Liver (tissue), 9 donors: Measurements from ENCODE around the gene TMEM39B. TPM values are rescaled to one million over a fixed set of nuclear protein-coding genes. Genes with fewer than 3 reads are reported as not detected.

ENCODE experiments used
- DNase-seq: peaks from one replicate; pipeline ENCODE4 v3.0.0-alpha.2; 2017; ENCODE audit warnings: low spot score
- H3K27ac ChIP-seq, 2 donors: one replicate each; pipeline ENCODE4 v1.7.0; 2013; ENCODE audit warnings: inconsistent platforms in 2 of 2, low read length in 2 of 2, control low read depth in 1 of 2, low read depth in 1 of 2, mild to moderate bottlenecking in 1 of 2
- H3K27me3 ChIP-seq, 4 donors: one replicate each; pipeline versions ENCODE4 v1.6.1 to v1.7.0; 2013; ENCODE audit warnings: low read length in 3 of 4, inconsistent platforms in 1 of 4, mild to moderate bottlenecking in 1 of 4, moderate library complexity in 1 of 4; ENCODE audit not compliant: control insufficient read depth in 4 of 4, insufficient read depth in 4 of 4
- H3K36me3 ChIP-seq, 4 donors: one replicate each; pipeline versions ENCODE4 v1.6.1 to v1.7.0; 2013; ENCODE audit warnings: low read length in 3 of 4, mild to moderate bottlenecking in 3 of 4, low read depth in 1 of 4, moderate library complexity in 1 of 4; ENCODE audit not compliant: control insufficient read depth in 4 of 4, insufficient read depth in 3 of 4
- H3K4me1 ChIP-seq, 4 donors: one replicate each; pipeline versions ENCODE4 v1.6.1 to v1.7.0; 2013; ENCODE audit warnings: low read length in 3 of 4, mild to moderate bottlenecking in 3 of 4, moderate library complexity in 1 of 4; ENCODE audit not compliant: control insufficient read depth in 4 of 4, insufficient read depth in 4 of 4
- H3K4me3 ChIP-seq, 3 donors: one replicate each; pipeline versions ENCODE4 v1.6.1 to v1.7.0; 2013; ENCODE audit warnings: low read length in 3 of 3, control low read depth in 1 of 3, low read depth in 1 of 3, mild to moderate bottlenecking in 1 of 3
- H3K9ac ChIP-seq, 2 donors: one replicate each; pipeline ENCODE4 v1.7.0; 2013; ENCODE audit warnings: low read length in 2 of 2, mild to moderate bottlenecking in 2 of 2, moderate library complexity in 2 of 2, control low read depth in 1 of 2, low read depth in 1 of 2
- H3K9me3 ChIP-seq, 4 donors: one replicate each; pipeline versions ENCODE4 v1.6.1 to v1.7.0; 2013; ENCODE audit warnings: low read length in 3 of 4; ENCODE audit not compliant: control insufficient read depth in 4 of 4
- EGR1 ChIP-seq, 2 donors: IDR thresholded peaks; 2 replicates each; pipeline ENCODE4 v1.6.1; 2016 to 2018; ENCODE audit warnings: antibody characterized with exemption in 2 of 2, low read depth in 2 of 2
- FOXA1 ChIP-seq: IDR thresholded peaks from 2 replicates; pipeline ENCODE4 v1.6.1; 2016; ENCODE audit warnings: antibody characterized with exemption
- FOXA2 ChIP-seq: IDR thresholded peaks from 2 replicates; pipeline ENCODE4 v1.6.1; 2016; ENCODE audit warnings: antibody characterized with exemption
- GABPA ChIP-seq, 2 donors: IDR thresholded peaks in 1 of 2; conservative IDR thresholded peaks in 1 of 2; 2 replicates each; pipeline ENCODE4 v1.6.1; 2016; ENCODE audit warnings: antibody characterized with exemption in 2 of 2, mild to moderate bottlenecking in 1 of 2, moderate library complexity in 1 of 2
- HNF4A ChIP-seq, 2 donors: conservative IDR thresholded peaks; 2 replicates each; pipeline ENCODE4 v1.6.1; 2016; ENCODE audit warnings: antibody characterized with exemption in 2 of 2, mild to moderate bottlenecking in 2 of 2
- HNF4G ChIP-seq: IDR thresholded peaks from 2 replicates; pipeline ENCODE4 v1.6.1; 2016; ENCODE audit warnings: antibody characterized with exemption
- JUND ChIP-seq, 2 donors: IDR thresholded peaks; 2 replicates each; pipeline ENCODE4 v1.6.1; 2016; ENCODE audit warnings: antibody characterized with exemption in 2 of 2
- NR2F2 ChIP-seq: IDR thresholded peaks from 2 replicates; pipeline ENCODE4 v1.6.1; 2016; ENCODE audit warnings: antibody characterized with exemption
- RAD21 ChIP-seq, 2 donors: IDR thresholded peaks; 2 replicates each; pipeline ENCODE4 v1.6.1; 2016; ENCODE audit warnings: antibody characterized with exemption in 2 of 2, mild to moderate bottlenecking in 2 of 2
- RXRA ChIP-seq, 2 donors: IDR thresholded peaks; 2 replicates each; pipeline ENCODE4 v1.6.1; 2017 to 2018; ENCODE audit warnings: antibody characterized with exemption in 2 of 2, mild to moderate bottlenecking in 1 of 2
- SP1 ChIP-seq: IDR thresholded peaks from 2 replicates; pipeline ENCODE4 v1.6.1; 2018; ENCODE audit warnings: antibody characterized with exemption, mild to moderate bottlenecking
- YY1 ChIP-seq: IDR thresholded peaks from 2 replicates; pipeline ENCODE4 v1.6.1; 2016; ENCODE audit warnings: antibody characterized with exemption, mild to moderate bottlenecking
- WGBS: extraction: QIAGEN DNeasy Blood & Tissue Kit; methylation state at CpG from one replicate; pipeline ENCODE4 v1.1.7; 2013; 5-methylcytosine and 5-hydroxymethylcytosine counted together
- polyA plus RNA-seq, 2 donors: library from polyadenylated mRNA; stranded (reverse) in 1 of 2; unstranded in 1 of 2; fragments of 200-250 nt in 1 of 2; fragments of >200 nt in 1 of 2; fragmentation: Nextera tagmentation in 1 of 2; extraction: Ambion mirVana in 1 of 2; gene quantifications; one replicate each; pipeline versions ENCODE4 v1.2.1 to v1.2.3, GENCODE V29; 2013 to 2015
- total RNA-seq, 2 donors: library from RNA; depleted of rRNA; stranded (reverse); fragments of >200 nt; gene quantifications; one replicate each; pipeline ENCODE4 v1.2.3, GENCODE V29; 2014
- TF ChIP-seq, protein P1 (sequence below): fragments of 150-350 bp; IDR thresholded peaks from 2 replicates; pipeline ENCODE4 v1.5.1; 2017; ENCODE audit warnings: improper control_type of control experiment, low read depth, low read length; ENCODE audit not compliant: missing input control
- TF ChIP-seq, protein P2 (sequence below): IDR thresholded peaks from 2 replicates; pipeline ENCODE4 v1.6.1; 2016; ENCODE audit warnings: antibody characterized with exemption, mild to moderate bottlenecking
- TF ChIP-seq, protein P3 (sequence below): IDR thresholded peaks from 2 replicates; pipeline ENCODE4 v1.6.1; 2016; ENCODE audit warnings: antibody characterized with exemption
- donor health status: healthy.
- donor health status: healthy.
- donor health status: healthy.
- donor health status: healthy.
- donor health status: healthy.

Gene TMEM39B
- total and polyA plus RNA-seq, 4 donors = 3.0 to 8.1 (median 5.9) TPM

DNA sequence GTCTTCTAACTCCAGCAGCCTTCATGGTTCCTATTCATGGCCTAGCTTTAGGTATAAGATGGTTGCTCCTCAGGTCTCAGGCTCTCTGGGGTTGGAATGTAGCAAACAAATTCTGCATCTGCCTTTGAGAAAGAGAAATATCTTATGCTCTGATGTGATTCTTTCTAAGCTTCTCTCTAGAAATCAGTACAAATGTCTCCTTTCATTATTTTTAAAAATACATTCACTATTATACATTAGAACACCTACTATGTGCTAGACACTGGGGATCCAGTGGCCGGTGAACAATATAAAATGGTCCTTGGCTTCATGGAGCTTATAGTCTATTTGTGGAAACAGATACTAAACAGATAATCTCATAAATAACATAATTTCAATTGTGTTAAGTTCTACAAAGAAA lies 16.1 kb upstream of the TMEM39B start (continued):
- no peak for TF ChIP-seq YY1
- TF ChIP-seq EGR1 (IDR thresholded peaks at IDR 0.05; ENCODE audit: low read depth in 2 of 2) = no peak

DNA sequence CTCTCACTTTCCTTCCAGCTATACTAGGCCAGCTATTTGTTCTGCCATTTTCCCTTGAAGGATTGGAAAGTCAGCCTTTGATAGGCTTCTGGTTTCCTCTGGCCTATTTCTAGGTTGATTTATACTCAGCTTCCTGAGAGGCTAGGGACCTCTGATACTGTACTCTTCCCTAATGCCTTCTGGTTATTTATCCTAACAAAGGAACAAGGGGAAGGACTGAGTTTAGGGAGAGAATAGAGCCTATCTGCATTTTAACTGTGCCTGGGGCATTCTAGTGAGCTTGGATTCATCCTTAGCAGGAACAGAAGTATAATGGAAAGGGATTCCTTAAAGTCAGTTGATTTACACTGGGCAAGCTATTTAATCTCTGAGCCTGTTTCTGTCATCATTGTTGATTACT lies 11.8 kb upstream of the TMEM39B start:
- TF ChIP-seq, protein P1, sequence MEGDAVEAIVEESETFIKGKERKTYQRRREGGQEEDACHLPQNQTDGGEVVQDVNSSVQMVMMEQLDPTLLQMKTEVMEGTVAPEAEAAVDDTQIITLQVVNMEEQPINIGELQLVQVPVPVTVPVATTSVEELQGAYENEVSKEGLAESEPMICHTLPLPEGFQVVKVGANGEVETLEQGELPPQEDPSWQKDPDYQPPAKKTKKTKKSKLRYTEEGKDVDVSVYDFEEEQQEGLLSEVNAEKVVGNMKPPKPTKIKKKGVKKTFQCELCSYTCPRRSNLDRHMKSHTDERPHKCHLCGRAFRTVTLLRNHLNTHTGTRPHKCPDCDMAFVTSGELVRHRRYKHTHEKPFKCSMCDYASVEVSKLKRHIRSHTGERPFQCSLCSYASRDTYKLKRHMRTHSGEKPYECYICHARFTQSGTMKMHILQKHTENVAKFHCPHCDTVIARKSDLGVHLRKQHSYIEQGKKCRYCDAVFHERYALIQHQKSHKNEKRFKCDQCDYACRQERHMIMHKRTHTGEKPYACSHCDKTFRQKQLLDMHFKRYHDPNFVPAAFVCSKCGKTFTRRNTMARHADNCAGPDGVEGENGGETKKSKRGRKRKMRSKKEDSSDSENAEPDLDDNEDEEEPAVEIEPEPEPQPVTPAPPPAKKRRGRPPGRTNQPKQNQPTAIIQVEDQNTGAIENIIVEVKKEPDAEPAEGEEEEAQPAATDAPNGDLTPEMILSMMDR = no peak
- TF ChIP-seq YY1 = no peak
- TF ChIP-seq, protein P2, sequence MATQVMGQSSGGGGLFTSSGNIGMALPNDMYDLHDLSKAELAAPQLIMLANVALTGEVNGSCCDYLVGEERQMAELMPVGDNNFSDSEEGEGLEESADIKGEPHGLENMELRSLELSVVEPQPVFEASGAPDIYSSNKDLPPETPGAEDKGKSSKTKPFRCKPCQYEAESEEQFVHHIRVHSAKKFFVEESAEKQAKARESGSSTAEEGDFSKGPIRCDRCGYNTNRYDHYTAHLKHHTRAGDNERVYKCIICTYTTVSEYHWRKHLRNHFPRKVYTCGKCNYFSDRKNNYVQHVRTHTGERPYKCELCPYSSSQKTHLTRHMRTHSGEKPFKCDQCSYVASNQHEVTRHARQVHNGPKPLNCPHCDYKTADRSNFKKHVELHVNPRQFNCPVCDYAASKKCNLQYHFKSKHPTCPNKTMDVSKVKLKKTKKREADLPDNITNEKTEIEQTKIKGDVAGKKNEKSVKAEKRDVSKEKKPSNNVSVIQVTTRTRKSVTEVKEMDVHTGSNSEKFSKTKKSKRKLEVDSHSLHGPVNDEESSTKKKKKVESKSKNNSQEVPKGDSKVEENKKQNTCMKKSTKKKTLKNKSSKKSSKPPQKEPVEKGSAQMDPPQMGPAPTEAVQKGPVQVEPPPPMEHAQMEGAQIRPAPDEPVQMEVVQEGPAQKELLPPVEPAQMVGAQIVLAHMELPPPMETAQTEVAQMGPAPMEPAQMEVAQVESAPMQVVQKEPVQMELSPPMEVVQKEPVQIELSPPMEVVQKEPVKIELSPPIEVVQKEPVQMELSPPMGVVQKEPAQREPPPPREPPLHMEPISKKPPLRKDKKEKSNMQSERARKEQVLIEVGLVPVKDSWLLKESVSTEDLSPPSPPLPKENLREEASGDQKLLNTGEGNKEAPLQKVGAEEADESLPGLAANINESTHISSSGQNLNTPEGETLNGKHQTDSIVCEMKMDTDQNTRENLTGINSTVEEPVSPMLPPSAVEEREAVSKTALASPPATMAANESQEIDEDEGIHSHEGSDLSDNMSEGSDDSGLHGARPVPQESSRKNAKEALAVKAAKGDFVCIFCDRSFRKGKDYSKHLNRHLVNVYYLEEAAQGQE = no peak
- no peaks in the 10 kb centered on the region for H3K4me1 ChIP-seq
- peaks cover under 1 to 31% (median 26%) of the 10 kb centered on the region in 4 donors for H3K36me3 ChIP-seq
- no peaks in the 10 kb centered on the region for H3K27me3 ChIP-seq
- DNase-seq = no peak
- H3K27ac ChIP-seq = no peak overlapping the region
- H3K9me3 ChIP-seq = no peaks in the 10 kb centered on the region
- no peak overlapping the region for H3K9ac ChIP-seq
- H3K4me3 ChIP-seq = no peak overlapping the region

DNA sequence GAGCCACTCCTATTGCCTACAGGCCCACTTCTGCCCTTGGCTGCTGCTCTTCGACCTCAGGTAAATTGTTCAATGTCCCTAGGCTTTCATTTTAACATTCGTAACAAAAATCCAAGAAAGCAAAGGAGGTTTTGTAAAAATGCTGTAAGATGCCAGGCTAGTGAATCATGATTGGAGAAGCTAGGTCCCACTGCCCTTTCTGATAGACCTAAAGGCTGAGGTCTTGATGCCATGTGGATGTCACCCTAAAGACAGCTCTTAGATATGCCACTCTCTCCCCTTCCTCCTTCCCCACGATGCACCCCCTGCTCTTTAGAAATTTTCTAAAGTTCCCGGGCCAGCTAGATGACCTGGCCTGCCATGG lies 9.9 kb upstream of the TMEM39B start:
- peaks cover 0 to 30% (median 24%) of the 10 kb centered on the region in 4 donors for H3K36me3 ChIP-seq
- H3K27ac ChIP-seq = no peak overlapping the region
- no peak overlapping the region for H3K9ac ChIP-seq
- 90% methylated on average over 4 of the region's 4 CpGs for WGBS
- no peak for TF ChIP-seq SP1
- TF ChIP-seq NR2F2 = no peak
- TF ChIP-seq FOXA1 = no peak
- no peak for TF ChIP-seq JUND (IDR thresholded peaks at IDR 0.05)
- TF ChIP-seq RAD21 (IDR thresholded peaks at IDR 0.05) = no peak
- TF ChIP-seq GABPA (IDR thresholded peaks at IDR 0.05 in 1 of 2, conservative IDR thresholded peaks at IDR 0.05 in 1 of 2) = no peak
- TF ChIP-seq, protein P1 = no peak
- TF ChIP-seq EGR1 (IDR thresholded peaks at IDR 0.05; ENCODE audit: low read depth in 2 of 2) = no peak
- TF ChIP-seq HNF4G = no peak
- TF ChIP-seq, protein P3, sequence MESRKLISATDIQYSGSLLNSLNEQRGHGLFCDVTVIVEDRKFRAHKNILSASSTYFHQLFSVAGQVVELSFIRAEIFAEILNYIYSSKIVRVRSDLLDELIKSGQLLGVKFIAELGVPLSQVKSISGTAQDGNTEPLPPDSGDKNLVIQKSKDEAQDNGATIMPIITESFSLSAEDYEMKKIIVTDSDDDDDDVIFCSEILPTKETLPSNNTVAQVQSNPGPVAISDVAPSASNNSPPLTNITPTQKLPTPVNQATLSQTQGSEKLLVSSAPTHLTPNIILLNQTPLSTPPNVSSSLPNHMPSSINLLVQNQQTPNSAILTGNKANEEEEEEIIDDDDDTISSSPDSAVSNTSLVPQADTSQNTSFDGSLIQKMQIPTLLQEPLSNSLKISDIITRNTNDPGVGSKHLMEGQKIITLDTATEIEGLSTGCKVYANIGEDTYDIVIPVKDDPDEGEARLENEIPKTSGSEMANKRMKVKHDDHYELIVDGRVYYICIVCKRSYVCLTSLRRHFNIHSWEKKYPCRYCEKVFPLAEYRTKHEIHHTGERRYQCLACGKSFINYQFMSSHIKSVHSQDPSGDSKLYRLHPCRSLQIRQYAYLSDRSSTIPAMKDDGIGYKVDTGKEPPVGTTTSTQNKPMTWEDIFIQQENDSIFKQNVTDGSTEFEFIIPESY = no peak
- TF ChIP-seq, protein P2 = no peak
- no peak for TF ChIP-seq FOXA2
- no peak for TF ChIP-seq RXRA (IDR thresholded peaks at IDR 0.05)
- TF ChIP-seq HNF4A (conservative IDR thresholded peaks at IDR 0.05) = no peak
- peaks cover 0 to 8% (median 5%) of the 10 kb centered on the region in 4 donors for H3K4me1 ChIP-seq
- no peak overlapping the region for H3K4me3 ChIP-seq
- H3K27me3 ChIP-seq = no peaks in the 10 kb centered on the region
- no peaks in the 10 kb centered on the region for H3K9me3 ChIP-seq
- no peak for DNase-seq
